HG02588 (cell line): Measurements from ENCODE around the gene C1orf146.
"Not testable (repeated sequence)": the region's sequence is repeated elsewhere in the genome, so short reads cannot be mapped to it uniquely, and the experiment has no call there.

Source experiments
- ATAC-seq: cut with Tn5 transposase; IDR thresholded peaks from one replicate; pipeline ENCODE4 v1.9.1; 2021; ENCODE audit warnings: mild to moderate bottlenecking, moderate library complexity; ENCODE audit not compliant: unreplicated experiment

C1orf146 gene

GRCh38 chr1:92273039-92273438 is 55.3 kb downstream of the C1orf146 start:
- ATAC-seq = no peak

DNA sequence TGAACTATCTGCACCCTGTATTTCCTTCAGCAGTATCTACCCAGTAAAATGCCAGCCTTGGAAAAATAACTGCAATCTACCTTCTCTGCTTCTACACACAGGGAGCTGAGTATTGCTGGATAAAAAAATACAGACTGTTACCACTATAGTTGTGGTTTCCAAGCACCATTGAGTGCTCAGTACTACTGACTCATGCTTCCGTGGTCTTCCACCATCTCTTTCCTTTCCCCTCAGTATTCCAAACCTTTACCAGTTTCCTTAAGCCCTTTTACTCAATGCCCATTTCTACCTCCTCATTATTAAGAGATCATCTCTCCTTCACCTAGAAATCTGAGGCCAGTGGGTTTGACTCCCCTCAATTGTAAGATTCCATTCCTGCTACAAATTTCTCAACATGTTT is 57.2 kb downstream of the C1orf146 start:
- ATAC-seq = no peak

DNA sequence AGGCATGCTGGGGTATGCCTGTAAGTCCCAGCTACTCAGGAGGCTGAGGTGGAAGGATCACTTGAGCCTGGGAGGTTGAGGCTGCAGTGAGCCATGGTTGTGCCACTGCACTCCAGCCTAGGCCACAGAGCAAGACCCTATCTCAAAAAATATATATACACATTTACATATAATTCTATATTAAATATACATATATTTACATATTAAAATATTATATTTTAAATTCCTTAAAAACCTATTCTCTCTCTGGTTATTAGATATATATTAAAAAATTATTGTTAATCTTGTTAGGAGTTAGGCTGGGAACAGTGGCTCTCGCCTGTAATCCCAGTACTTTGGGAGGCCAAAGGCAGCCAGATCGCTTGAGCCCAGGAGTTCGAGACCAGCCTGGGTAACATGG is 58.4 kb downstream of the C1orf146 start:
- no peak for ATAC-seq

DNA sequence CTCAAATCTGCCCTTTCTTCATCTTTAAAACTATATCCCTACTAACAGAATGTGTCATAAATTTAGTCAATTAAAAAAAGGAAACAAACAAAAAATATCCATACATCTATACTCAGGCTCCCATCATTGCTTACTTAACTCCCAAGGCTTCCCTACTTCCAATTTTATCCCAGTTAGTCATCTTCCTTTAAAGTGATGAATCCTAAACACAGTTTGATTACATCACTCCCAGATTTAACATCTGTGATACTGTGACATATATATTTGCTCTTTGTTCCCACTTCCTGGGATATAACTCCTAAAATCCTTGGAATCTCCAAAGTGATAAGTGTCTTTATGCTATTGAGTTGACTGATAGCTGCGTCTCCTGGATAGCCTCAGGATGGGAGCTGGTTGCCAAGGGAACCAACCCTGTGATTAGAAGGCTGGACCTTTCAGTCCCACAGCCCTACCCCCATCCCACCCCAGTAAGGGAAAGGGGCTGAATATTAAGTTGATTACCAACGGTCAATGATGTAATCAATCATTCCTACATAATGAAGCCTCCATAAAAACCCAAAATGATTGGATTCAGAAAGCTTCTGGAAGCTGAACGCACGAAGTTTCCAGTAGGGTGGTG is 59.5 kb downstream of the C1orf146 start:
- ATAC-seq = no peak

GRCh38 chr1:92279781-92280180 is 62.1 kb downstream of the C1orf146 start:
- not testable (repeated sequence) for ATAC-seq

DNA sequence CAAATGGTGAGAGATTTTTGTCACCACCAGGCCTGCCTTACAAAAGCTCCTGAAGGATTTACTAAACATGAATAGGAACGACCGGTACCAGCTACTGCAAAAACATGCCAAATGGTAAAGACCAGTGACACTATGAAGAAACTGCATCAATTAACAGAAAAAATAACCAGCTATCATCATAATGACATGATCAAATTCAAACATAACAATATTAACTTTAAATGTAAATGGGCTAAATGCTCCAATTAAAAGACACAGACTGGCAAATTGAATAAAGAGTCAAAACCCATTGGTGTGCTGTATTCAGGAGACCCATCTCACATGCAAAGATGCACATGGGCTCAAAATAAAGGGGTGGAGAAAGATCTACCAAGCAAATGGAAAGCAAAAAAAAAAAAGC is 63.7 kb downstream of the C1orf146 start:
- not testable (repeated sequence) for ATAC-seq

DNA sequence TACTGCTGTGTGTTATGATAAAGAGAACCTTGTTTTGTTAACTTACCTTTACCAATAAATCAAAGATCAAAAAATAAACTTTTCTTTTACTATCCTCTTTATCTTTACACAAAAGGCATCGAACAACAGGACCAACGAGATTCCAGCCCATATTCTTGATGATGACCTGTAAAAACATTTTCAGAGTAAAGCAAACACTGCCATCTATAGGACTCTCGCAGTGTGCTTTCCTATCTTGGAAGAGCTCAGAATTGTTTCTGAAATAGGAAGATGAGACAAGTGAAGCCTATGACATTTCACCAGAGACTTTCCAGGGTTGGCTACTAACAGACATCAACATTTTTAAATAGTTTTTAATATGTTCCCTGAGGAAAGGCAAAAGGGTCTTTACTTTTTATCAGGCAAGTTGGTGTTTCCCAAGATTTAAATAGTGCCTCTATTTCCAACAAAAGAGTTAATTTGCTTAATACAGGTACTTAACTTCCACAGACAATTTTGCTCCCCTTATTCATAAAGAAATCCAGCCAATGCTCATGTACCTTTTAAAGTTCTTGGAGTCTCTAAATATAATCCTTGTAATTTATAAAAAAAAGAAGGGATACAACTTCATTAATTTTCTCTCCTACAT is 73.8 kb downstream of the C1orf146 start:
- no peak for ATAC-seq
